Duodenal mucosa (tissue), 2 donors: ENCODE data around the gene TGM2.

Experiments
- H3K27ac ChIP-seq: one replicate; pipeline ENCODE4 v1.7.0; 2013; ENCODE audit warnings: low read depth, low read length
- H3K27me3 ChIP-seq, 2 donors: one replicate each; pipeline ENCODE4 v1.7.0; 2013; ENCODE audit warnings: low read length in 2 of 2, control low read depth in 1 of 2; ENCODE audit not compliant: insufficient read depth in 2 of 2, control insufficient read depth in 1 of 2
- H3K36me3 ChIP-seq, 2 donors: one replicate each; pipeline ENCODE4 v1.7.0; 2013; ENCODE audit warnings: low read length in 2 of 2, control low read depth in 1 of 2; ENCODE audit not compliant: insufficient read depth in 2 of 2, control insufficient read depth in 1 of 2
- H3K4me1 ChIP-seq, 2 donors: one replicate each; pipeline ENCODE4 v1.7.0; 2013; ENCODE audit warnings: low read length in 2 of 2, control low read depth in 1 of 2; ENCODE audit not compliant: insufficient read depth in 2 of 2, control insufficient read depth in 1 of 2
- H3K4me3 ChIP-seq, 2 donors: one replicate each; pipeline ENCODE4 v1.7.0; 2013; ENCODE audit warnings: low read length in 2 of 2, low read depth in 1 of 2
- H3K9ac ChIP-seq, 2 donors: one replicate each; pipeline ENCODE4 v1.7.0; 2013; ENCODE audit warnings: low read length in 2 of 2, low read depth in 1 of 2
- H3K9me3 ChIP-seq, 2 donors: one replicate each; pipeline ENCODE4 v1.7.0; 2013; ENCODE audit warnings: low read length in 2 of 2, control low read depth in 1 of 2; ENCODE audit not compliant: control insufficient read depth in 1 of 2

Gene TGM2

DNA sequence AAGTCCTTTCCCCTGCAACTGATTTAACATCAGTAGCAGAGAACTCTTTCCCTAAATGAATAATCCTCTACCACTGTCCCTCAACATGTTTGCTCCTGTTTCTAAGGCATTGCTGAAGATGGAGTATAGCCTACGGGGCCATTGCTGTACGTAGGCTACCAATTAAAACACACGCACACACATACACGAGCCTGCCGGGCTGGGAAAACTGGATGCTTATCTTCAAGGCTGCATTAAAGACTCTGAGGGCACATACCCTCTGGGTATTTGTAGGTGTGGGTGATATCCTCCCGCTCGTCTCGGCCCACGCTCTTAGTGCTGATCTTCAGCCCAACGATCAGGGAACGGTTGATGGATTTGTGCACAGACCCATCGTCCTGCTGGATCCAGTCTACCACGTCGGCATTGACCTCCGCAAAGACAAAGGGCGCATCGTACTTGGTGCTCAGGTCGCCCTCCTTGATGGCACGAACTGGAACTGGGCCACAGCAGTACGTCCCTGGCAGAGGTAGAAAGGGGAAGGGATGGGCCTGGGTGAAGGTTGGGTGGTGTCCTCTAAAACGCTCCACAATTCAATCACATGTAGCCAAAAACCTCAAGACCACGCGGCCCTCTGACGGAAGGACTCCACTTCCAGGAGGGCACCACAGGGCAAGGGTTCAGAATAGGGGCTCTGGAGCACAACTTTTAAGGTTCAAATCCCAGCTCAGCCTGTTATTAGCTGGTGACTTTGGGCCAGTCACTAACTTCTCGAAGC, 25.7 kb downstream of the TGM2 start:
- H3K36me3 ChIP-seq, result peaks cover 8 to 20% of the 10 kb centered on the region in 2 donors
- H3K4me1 ChIP-seq, result peaks cover 32 to 33% of the 10 kb centered on the region in 2 donors
- no peak overlapping the region for H3K9ac ChIP-seq
- H3K27ac ChIP-seq, result no peak overlapping the region
- H3K9me3 ChIP-seq, result no peaks in the 10 kb centered on the region
- H3K4me3 ChIP-seq, result no peak overlapping the region
- no peaks in the 10 kb centered on the region for H3K27me3 ChIP-seq

- Histone ChIP-seq H3K36me3 (peaks cover 8 to 20% of the 10 kb centered on the region in 2 donors), H3K4me1 (peaks cover 22% of the 10 kb centered on the region in 2 donors), H3K27ac (no peak overlapping the region), H3K9ac (no peak overlapping the region), H3K4me3 (no peak overlapping the region), H3K27me3 (no peaks in the 10 kb centered on the region), H3K9me3 (no peaks in the 10 kb centered on the region)
These were observed 26.8 kb downstream of the TGM2 start for GRCh38 chr20:38138086-38138778.

- no peak overlapping the region for H3K27ac ChIP-seq
- H3K9me3 ChIP-seq, result no peaks in the 10 kb centered on the region
- H3K36me3 ChIP-seq, result peaks cover 8 to 20% of the 10 kb centered on the region in 2 donors
- H3K27me3 ChIP-seq, result no peaks in the 10 kb centered on the region
- H3K4me1 ChIP-seq, result peaks cover 15% of the 10 kb centered on the region in 2 donors
- H3K9ac ChIP-seq, result no peak overlapping the region
- no peak overlapping the region for H3K4me3 ChIP-seq
These were observed 27.5 kb downstream of the TGM2 start for GRCh38 chr20:38137441-38138037.

DNA sequence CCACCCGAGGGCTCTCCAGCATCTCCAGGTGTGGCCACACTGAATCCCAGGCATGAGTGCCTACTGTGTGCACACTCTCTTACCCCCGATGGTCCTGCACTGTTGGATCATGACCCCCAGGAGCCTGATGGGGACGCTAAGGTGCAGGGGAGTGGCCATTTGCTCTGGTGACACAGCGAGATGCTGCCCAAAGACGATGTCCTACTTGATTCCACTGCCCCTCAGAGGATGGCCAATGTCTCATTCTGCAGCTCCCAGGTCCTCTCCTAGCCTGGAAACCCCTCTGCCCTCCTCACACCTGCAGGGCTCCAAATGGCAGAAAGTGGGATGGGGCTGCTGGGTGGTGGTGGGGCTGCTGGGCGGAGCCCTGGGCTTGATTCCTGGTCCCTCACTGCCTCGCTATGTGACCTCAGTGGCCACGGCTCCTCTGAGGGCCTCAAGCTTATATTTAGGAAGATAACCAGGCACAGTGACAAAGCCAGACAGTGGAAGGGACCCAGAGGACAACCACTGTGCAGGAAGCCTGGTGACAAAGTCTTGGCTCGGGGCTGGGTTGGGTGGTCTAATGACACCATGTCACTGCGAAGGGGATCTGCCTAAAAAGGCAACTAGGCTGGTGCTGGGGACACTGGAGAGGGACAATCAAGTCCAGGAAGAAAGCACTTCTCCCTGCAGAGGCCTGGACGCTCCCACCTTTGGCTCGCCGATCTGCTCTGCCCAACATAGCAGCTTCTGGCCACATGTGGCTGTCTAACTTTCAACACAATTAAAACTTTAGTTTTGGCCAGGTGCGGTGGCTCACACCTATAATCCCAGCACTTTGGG, 28.4 kb downstream of the TGM2 start:
- H3K27ac ChIP-seq, result no peak overlapping the region
- no peaks in the 10 kb centered on the region for H3K9me3 ChIP-seq
- peaks cover 8 to 20% of the 10 kb centered on the region in 2 donors for H3K36me3 ChIP-seq

DNA sequence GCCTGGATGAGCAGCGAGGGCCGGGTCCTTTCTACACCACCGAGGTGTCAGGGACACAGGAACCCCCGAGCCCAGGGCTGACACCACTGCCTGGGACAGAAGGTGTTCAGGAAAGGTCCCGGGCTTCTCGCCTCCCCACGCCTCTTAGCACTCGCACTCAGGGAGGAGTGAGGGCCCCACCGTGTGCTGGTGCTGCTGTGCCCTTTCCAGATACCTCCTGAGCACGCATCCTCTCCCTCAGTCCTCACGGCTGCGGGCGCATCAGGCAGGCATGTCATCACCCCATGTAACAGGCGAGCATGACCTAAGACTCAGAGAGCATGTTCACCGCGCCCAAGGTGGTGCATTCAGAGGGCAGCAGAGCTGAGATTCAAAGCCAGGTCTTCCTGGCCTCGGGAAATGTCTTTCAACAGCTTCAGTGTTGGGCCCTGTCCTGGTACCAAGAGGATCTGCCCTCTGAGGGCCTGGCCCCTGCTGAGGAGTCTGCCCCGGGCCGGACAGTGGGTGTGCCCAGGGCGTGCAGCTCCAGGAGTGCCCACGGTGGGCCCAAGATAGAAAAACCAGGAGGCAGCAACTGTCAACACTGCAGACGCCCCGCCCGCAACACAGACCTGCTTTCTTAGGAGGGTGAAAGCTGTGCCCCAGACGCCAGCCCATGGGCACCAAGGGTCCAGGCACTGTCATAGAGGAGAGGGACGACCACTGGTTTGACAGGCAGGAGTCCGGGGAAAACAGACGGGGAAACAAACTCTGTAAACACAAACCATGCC, 29.2 kb downstream of the TGM2 start:
- Histone ChIP-seq H3K27me3 (no peaks in the 10 kb centered on the region), H3K36me3 (peaks cover 8 to 20% of the 10 kb centered on the region in 2 donors), H3K9me3 (no peaks in the 10 kb centered on the region), H3K27ac (no peak overlapping the region), H3K9ac (no peak overlapping the region), H3K4me1 (peaks cover 7 to 10% of the 10 kb centered on the region in 2 donors), H3K4me3 (no peak overlapping the region)

More for the DNA sequence above, 28.4 kb downstream of the TGM2 start:
- Histone ChIP-seq H3K9ac (no peak overlapping the region), H3K27me3 (no peaks in the 10 kb centered on the region), H3K4me3 (no peak overlapping the region), H3K4me1 (peaks cover 7 to 14% of the 10 kb centered on the region in 2 donors)

GRCh38 chr20:38135271-38135650, 29.8 kb downstream of the TGM2 start:
- Histone ChIP-seq H3K36me3 (peaks cover 12 to 20% of the 10 kb centered on the region in 2 donors), H3K9me3 (no peaks in the 10 kb centered on the region), H3K4me1 (peaks cover 4 to 5% of the 10 kb centered on the region in 2 donors), H3K9ac (no peak overlapping the region), H3K27me3 (no peaks in the 10 kb centered on the region), H3K27ac (no peak overlapping the region), H3K4me3 (no peak overlapping the region)

- Histone ChIP-seq H3K27me3 (no peaks in the 10 kb centered on the region), H3K9ac (no peak overlapping the region), H3K4me3 (no peak overlapping the region), H3K27ac (no peak overlapping the region), H3K4me1 (no peaks in the 10 kb centered on the region), H3K9me3 (no peaks in the 10 kb centered on the region), H3K36me3 (peaks cover 14 to 20% of the 10 kb centered on the region in 2 donors)
These were observed 30.4 kb downstream of the TGM2 start for GRCh38 chr20:38134427-38135270.

DNA sequence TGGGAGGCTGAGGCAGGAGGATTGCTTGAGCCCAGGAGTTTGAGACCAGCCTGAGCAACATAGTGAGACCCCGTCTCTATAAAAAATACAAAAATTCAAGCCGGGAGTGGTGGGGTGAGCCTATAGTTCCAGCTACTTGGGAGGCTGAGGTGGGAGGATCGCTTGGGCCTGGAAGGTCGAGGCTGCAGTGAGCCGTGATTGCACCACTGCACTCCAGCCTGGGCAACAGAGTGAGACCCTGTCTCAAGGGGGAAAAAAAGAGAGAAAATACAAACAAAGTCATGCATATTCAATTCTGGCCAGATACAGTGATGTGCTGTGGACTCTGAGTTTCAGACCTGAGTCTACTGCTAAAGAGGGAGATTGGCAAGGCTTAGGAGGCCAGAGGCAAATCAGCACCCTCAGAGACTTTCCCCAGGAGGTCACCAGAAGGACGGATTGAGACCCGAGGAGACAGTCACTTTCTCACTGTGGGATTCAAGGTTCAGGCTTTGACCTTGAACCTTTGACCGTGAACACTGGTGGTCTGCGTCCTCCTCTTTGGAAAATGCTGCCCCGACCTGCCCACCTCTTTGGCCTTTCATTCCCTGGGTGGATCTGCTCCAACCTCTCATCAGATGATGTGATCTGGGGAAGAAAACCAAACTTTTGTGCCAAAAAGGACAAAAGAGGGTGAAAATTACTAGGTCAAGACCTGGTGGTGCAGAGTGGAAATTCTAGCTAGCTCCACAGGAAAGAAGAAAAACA, 31.2 kb downstream of the TGM2 start:
- H3K36me3 ChIP-seq, result peaks cover 12 to 13% of the 10 kb centered on the region in 2 donors
- H3K27me3 ChIP-seq, result no peaks in the 10 kb centered on the region
- H3K9me3 ChIP-seq, result no peaks in the 10 kb centered on the region
- H3K4me1 ChIP-seq, result no peaks in the 10 kb centered on the region
- no peak overlapping the region for H3K4me3 ChIP-seq
- H3K27ac ChIP-seq, result no peak overlapping the region
- no peak overlapping the region for H3K9ac ChIP-seq
